HG02970 (cell line): ENCODE data around the gene RELA.
"Not testable (repeated sequence)": the region's sequence is repeated elsewhere in the genome, so short reads cannot be mapped to it uniquely, and the experiment has no call there.

Source experiments
- ATAC-seq: cut with Tn5 transposase; IDR thresholded peaks from one replicate; pipeline ENCODE4 v1.9.1; 2021; ENCODE audit warnings: mild to moderate bottlenecking, moderate library complexity, moderate number of reproducible peaks; ENCODE audit not compliant: unreplicated experiment, low FRiP score

RELA gene

DNA sequence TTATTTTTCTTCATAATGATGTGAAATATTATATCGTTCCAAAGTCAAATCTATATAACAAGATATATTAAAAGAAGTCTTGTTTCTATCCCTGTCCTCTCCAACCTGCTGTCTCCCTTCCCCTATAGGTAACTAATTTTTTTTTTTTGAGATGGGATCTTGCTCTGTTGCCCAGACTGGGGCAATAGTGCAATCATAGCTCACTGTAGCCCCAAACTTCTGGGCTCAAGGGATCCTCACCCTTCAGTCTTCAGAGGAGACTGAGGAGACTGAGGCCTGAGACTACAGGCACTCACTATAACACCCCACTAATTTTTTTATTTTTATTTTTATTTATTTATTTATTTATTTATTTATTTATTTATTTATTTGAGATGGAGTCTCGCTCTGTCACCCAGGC lies 10.3 kb upstream of the RELA start:
- ATAC-seq = no peak

DNA sequence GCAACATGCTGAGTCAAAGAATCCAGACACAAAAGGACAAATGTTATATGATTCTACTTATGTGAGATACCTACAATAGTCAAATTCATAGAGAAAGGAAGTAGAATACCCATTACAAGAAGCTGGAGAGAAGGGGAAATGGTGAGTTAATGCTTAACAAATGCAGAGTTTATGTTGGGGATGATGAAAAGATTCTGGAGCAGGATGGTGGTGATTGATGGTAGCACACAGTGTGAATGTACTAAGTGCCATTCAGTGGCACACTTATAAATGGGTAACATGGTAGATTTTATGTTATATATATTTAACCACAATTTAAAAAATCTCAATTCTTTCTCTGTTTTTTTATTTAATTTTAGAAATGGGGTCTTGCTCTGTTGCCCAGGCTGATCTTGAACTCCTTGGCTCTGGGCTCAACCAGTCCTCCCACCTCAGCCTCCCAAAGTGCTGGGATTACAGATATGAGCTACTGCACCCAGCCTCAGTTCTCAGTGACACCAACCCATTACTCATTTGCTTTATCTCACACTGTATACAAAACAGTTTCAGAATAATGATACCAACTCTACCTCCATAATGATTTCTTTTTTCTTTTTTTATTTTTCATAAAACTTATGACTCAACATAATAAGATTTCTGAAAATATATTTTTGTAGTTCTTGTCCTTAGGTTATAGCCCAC lies 9.6 kb upstream of the RELA start:
- no peak for ATAC-seq

DNA sequence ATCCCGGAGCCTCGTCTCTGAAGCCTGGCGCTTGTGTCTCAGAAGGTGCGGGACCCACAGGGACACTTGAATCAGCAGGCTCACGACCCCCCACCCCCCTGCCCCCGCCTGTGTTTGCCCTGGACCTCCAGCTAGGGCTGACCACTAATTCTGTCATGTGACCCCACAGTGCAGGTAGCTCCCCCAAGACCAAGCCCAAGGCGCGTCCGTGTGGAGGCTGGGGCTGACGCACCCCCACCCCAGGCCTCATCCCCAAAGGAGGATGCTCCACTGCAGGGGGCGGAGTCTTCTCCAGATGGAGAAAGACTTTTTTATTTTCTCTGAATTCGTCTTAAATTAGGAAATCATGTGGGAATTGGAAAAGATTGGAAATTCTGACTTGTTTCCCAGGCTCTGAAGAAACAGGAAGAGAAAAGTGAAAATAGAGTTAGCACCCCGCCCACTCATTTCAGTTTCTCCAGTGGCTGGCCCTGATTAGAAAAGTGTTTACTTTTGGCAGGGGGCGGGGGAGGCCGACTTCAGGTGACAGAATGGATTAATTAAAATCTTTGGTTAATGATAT lies 1.0 kb upstream of the RELA start:
- ATAC-seq = peak; percentile 12

DNA sequence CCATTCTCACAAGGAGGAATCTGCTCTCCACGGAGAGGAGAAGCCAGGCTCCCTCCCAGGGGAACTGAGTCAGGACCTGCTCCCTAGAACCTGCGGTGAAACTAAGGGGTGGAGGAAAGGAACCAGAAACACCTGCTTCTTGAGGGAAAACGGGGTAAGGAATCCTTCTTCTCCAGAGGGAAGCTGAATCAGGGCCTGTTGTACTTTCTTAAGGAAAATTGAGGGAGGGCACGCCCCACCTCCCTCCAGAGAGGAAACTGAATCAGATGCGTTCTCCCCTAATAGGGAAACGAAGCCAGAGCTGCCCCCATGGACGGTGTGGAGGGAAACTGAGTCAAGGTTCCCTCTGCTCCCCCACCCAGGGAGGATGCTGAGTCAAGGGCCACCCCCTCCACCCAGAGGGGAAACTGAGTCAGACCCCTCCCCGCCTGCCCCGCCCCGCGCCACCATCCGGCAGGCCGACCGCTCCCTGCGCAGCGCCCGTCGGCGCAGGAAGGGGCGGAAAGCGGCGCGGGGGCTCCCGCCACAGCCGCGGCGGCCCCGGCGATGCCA lies 393 bp downstream of the RELA start:
- ATAC-seq = no peak

DNA sequence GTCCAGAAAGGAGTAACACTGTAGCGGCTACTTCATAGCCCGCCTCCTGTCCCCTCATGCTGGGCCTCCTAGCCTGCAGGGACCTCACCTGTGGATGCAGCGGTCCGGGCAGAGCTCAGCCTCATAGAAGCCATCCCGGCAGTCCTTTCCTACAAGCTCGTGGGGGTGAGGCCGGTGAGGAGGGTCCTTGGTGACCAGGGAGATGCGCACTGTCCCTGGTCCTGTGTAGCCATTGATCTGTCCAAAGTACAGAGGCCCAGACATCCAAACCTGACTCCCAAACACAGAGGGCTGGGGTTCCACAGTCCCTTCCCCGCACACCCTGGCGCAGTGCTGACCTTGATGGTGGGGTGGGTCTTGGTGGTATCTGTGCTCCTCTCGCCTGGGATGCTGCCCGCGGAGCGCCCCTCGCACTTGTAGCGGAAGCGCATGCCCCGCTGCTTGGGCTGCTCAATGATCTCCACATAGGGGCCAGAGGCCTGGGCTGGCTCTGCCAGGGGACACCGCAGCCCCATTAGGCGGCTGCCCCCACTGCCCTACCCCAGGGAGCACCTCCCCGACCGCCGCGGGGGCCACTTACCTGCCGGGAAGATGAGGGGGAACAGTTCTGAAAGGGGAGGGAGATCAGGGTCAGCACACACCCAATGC lies 993 bp downstream of the RELA start:
- ATAC-seq = no peak

DNA sequence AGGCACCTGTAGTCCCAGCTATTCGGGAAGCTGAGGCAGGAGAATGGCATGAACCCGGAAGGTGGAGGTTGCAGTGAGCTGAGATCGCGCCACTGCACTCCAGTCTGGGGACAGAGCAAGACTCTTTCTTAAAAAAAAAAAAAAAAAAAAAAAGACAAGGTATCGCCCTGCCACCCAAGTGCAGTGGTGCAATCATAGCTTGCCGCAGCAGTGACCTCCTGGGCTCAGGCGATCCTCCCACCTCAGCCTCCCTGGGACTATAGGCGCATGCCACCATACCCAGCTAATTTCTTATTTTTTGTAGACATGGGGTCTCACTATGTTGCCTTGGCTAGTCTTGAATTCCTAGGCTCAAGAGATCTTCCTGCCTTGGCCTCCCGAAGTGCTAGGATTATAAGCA lies 1.8 kb downstream of the RELA start:
- not testable (repeated sequence) for ATAC-seq

DNA sequence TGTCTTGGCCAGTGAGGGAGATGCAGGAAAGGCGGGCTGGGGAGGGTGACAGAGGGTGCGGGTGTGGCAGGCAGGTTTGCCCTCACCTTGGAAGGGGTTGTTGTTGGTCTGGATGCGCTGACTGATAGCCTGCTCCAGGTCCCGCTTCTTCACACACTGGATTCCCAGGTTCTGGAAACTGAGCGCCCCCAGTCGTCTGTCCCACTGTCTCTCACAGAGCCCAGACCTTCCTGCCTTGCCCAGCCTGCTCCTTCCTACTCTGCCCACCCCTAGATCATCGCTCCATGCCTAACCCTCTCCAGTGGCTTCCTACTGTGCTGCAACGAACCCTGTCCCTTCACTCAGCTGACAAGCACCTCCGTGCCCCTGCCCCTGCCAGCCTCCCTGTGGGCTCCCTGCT lies 2.7 kb downstream of the RELA start:
- ATAC-seq = no peak

DNA sequence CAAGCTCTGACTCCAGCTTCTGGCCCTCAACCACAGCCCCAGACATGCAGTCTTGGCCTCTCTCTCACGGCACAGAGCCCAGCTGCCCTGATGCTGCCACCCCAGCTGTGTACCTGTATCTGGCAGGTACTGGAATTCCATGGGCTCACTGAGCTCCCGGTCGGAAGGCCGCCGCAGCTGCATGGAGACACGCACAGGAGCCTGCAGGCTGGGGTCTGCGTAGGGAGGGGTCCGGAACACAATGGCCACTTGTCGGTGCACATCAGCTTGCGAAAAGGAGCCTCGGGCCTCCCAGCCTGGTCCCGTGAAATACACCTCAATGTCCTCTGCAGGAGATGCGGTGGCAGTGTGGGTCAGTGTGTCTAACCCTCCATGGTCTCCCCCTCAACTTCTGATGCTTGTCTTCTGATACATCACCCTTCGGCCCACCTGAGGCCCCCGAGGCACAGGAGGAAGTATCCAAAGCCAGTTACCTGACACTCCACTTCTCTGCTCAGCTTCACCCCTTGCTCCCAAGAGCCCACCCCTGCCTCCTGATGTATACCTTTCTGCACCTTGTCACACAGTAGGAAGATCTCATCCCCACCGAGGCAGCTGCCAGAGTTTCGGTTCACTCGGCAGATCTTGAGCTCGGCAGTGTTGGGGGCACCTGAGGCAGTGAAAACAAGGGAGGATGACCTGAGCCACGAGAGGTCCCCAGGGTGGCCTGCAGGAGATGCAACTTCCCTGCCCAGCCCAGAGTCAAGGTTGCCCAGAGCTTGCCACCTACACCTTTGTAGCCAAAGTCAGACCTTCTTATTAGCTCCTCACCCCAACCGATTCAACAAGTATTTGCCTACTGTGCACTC lies 4.3 kb downstream of the RELA start:
- no peak for ATAC-seq

DNA sequence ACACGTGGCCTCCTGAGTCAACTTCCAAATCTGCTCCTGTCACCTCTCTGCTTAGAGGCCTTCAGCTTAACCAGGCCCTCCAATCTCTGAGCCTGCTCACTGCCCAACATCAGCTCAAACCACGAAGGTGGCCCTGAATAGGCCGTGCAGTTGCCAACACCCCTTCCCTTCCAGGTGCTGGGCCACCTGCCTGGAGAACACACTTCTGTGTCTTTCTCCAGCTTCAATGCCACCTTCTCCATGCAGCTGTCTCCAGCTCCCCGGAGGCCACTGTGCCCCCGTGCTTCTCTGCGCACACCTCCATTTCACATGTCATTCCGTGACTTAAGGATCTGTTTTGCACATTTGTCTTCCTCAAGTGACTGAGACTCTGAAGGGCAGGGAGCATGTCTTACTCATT lies 5.3 kb downstream of the RELA start:
- no peak for ATAC-seq

DNA sequence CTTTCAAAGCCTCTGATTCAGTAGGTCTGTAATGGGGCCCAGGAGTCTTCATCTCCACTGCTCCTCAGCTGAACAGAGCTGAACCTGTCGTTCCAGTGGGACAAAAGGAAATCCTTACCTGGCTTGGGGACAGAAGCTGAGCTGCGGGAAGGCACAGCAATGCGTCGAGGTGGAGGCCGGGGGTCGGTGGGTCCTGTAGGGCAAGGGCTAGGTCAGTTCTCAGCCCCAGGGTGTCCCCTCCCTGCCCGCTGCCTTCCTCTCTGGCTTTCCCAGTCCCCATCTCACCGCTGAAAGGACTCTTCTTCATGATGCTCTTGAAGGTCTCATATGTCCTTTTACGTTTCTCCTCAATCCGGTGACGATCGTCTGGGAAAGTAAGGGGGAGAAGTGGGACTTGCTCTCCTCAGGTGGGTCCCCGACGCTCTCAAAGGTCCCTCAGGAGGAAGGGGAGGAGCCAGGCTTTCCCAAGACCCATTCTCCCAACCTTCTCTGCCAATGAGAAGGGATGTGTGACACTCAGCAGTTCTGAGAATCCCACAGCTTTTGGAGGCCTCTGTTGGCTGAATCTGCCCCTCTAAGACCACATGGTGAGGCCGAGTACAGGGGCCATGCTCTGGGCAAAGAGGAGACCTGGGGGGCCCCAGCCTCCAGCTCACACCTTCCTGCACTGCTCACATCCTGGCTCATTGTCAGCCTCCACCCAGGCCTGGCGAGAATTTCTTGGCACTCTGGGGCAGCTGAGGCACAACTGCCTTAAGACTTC lies 7.0 kb downstream of the RELA start:
- no peak for ATAC-seq

DNA sequence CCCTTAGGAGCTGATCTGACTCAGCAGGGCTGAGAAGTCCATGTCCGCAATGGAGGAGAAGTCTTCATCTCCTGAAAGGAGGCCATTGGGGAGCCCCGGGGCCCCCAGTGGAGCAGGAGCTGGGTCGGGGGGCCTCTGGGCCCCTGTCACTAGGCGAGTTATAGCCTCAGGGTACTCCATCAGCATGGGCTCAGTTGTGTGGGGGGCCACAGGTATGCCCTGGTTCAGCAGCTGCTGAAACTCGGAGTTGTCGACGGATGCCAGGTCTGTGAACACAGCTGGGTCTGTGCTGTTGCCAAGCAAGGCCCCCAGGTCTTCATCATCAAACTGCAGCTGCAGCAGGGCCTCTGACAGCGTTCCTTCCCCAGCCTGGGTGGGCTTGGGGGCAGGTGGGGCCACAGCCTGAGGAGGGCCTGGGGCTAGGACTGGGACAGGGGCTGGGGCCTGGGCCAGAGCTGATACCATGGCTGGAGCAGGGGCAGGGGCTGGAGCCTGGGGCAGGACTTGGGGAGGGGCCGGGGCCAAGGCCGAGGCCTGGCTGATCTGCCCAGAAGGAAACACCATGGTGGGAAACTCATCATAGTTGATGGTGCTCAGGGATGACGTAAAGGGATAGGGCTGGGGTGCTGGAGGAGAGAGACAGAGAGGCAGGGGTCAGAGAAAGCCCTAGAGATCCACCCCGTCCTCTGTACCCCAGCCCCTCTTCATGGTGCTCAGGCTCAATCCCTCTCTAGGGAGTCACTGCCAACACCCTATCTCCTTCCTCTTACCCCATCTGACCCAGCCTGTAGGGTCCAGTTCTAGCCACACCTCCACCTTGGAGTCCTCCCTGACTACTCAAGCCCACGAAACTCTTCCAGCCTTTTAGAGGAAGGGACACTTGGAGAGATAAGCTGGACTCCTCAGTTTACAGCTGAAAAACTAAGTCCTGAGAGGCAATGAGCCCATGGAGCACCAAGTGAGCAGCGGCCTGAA lies 8.1 kb downstream of the RELA start:
- no peak for ATAC-seq

DNA sequence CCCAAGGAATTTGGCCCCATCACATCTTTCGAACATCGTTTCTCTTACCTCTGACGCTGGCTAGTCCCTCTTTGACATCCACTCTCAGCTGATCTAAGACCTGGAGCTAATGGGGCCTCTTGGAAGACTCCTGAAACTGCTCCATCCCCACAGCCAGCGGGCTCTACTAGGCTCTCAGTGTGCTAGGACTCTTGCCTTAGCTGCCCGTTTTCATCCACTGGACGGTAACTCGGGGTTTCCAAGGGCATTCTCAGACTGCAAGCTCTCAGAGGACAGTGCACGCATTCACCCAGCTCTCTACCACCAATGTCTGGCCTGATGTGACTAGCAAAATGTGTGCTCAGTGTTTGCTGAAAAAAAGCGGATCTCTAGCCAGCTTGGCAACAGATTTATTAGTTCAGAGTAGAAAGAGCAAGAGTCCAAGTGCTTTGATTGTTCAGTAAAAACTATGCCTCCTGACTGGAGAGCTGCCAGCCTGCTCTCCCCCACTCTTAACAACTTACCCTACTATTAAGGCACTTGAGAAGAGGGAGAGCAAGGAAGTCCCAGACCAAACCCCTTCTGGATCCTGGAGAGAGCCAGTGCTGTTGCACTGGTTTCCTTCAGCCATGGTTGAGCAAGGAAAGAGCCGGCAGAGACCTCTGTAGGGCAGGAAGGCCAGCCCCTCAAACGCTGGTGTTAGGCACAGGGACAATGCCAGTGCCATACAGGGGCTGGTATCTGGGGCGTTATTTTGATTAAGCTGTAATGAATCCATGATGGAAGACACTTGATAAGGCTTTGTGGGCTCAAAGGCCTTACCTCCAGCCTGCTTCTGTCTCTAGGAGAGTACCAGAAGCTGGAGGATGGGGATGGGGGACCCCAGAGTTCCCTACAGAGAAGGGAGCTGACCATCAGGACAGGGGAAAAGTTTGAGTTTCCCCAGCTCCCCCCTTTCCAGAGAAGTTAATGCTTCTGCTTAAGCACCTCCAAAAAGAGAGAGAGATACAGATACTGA lies 9.2 kb downstream of the RELA start:
- no peak for ATAC-seq

DNA sequence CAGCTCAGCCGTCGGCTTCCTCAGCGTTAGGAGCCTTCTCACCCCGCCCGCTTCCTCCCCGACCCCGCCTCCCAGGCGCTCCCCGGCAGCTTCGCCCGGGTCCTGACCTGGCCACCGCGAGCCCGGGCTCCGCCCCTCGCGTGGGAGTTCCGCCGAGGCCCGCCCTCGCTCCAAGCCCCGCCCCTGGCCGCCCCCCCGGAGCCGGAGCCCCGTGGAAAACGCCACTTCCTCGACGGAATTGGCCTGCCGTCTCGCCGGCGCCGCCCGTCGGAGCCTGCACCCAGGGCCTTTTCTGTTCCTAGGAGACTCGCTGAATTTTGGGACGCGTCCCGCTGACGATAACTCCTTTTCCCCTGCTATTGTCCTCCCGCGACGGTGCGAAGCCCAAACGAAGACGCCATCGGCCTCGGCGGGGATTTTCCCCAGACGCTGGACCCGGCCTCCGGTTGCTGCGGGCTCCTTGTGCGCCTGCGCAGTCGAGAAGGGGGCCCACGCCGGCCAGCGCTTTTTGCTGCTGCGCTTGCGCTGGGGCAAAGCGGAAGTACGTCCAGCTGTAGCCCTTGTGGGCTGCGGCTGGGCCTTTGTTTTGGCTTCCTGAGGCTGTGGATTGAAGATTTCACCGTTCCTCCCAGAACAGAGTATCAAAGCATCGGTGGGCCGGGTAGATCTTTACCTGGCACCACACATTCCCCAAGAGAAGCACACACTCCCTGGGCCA lies 10.0 kb downstream of the RELA start:
- ATAC-seq = peak; percentile 79

DNA sequence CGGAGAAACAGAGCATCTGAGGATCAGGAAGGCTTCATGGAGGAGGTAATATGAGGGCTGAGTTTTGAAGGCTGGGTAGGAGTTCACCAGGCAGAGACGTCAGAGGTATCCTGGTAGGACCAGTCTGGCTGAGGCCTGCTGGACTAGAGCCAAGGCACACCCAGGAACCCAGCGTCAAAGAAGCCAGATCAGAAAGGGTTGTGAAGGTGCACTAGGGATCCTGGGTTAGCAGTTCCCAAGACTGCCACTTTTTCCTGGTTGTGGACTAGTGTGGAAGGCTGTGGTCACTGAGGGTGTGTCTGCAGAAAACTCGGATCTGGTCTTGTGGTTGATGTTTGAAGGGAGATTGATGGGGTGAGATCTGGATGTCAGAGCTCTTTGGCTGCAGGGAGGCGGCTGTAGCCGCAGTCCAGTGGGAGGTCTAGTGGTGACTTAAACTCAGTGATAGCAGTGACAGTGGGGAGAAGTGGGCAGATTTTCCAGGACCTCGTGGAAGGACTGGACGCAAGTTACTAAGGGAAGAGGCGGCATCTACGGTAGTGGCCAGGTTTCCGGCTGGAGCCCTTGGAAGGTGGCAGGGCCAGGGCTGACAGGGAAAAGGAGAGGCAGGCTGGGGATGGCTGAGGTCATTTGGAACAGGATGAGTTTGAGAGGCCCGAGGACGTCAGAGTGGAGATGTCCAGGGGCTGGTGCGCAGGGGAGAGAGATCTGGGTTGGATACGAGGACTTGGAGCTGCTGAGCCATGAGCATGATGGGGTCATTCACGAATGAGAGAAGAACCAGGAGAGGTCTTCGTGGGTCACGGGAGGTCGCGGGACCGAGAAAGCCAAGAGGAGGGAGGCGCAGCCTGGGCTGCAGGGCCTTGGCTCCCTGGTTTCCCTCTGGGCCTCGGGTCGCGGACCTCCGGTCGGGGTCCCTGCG lies 10.9 kb downstream of the RELA start:
- no peak for ATAC-seq

DNA sequence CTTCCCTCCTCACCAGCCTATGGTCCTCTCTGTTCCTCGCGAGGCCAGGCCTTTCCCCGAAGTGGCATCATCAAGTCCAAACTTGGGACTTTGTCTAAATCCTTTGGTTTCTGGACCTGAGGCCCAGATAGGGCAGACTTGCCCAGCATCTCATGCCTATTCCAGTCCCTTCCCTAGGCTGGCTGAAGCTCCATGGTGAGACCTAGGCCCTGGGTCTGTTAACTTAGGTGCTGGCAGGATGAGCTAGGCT lies 11.5 kb downstream of the RELA start:
- no peak for ATAC-seq

DNA sequence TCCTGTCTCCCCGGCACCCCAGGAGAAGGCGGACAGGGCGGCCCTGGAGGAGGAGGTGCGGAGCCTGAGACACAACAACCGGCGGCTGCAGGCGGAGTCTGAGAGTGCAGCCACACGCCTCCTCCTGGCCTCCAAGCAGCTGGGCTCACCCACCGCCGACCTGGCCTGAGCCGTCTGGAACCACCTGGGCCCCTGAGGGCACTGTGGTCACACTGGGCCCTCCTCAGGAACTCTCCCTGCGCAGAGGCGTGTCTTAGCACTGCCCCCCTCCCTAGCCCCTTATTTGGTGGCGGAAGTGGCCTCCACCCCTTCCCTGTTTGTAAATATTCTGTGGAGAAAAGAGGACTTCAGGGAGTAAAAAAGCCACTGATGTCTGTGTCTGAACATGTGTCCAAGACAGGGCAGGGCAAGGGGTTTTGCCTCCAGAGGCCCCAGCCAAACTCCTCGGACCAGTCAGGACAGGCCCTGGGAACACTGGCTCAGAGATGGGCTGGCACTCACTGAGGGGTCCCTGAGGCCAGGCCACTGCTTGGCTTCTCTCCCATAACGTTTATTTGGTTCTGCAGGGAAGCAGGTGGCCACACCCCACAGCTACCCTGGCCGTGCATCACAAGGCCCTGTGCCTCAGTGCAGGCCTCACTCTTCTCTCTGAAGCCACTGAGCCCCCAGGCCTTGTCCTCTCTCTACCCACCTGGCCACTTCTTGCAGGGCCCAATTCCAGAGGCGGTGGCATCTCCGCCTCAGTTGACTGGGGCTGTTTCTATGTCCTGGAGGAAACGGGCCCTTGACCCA lies 12.0 kb downstream of the RELA start:
- no peak for ATAC-seq
